Esophagus (tissue), 2 donors: Measurements from ENCODE around the gene PLXNA2. TPM values are rescaled to one million over a fixed set of nuclear protein-coding genes. Genes with fewer than 3 reads are reported as not detected.

Source experiments
- H3K27ac ChIP-seq, 2 donors: one replicate each; pipeline ENCODE4 v1.5.1; 2013; ENCODE audit warnings: low read depth in 2 of 2, mild to moderate bottlenecking in 2 of 2, inconsistent platforms in 1 of 2, low read length in 1 of 2, moderate library complexity in 1 of 2
- H3K27me3 ChIP-seq, 2 donors: one replicate each; pipeline ENCODE4 v1.6.1; 2013; ENCODE audit warnings: low read length in 2 of 2, control low read depth in 1 of 2, mild to moderate bottlenecking in 1 of 2; ENCODE audit not compliant: insufficient read depth in 2 of 2, control insufficient read depth in 1 of 2
- H3K36me3 ChIP-seq, 2 donors: one replicate each; pipeline ENCODE4 v1.6.1; 2013; ENCODE audit warnings: low read length in 1 of 2; ENCODE audit not compliant: control insufficient read depth in 2 of 2, insufficient read depth in 2 of 2
- H3K4me1 ChIP-seq, 2 donors: one replicate each; pipeline ENCODE4 v1.6.1; 2013; ENCODE audit warnings: low read length in 1 of 2; ENCODE audit not compliant: control insufficient read depth in 2 of 2, insufficient read depth in 2 of 2
- H3K4me3 ChIP-seq, 2 donors: one replicate each; pipeline ENCODE4 v1.5.1; 2013; ENCODE audit warnings: low read length in 2 of 2, mild to moderate bottlenecking in 2 of 2, low read depth in 1 of 2, moderate library complexity in 1 of 2
- H3K9me3 ChIP-seq, 2 donors: one replicate each; pipeline ENCODE4 v1.6.1; 2013; ENCODE audit warnings: mild to moderate bottlenecking in 2 of 2, low read depth in 1 of 2, low read length in 1 of 2, moderate library complexity in 1 of 2; ENCODE audit not compliant: control insufficient read depth in 2 of 2, insufficient read depth in 1 of 2
- WGBS, 2 donors: extraction: QIAGEN DNeasy Blood & Tissue Kit; methylation state at CpG; one replicate each; pipeline ENCODE4 v1.1.7; 2013; 5-methylcytosine and 5-hydroxymethylcytosine counted together
- polyA plus RNA-seq, 2 donors: library from polyadenylated mRNA; stranded (reverse); fragments of 200-250 nt; gene quantifications; one replicate each; pipeline ENCODE4 v1.2.3, GENCODE V29; 2013
- donor health status: healthy with polysubstance abuse.
- donor health status: Bipolar disorder and iron deficiency.

Gene PLXNA2
- polyA plus RNA-seq, 2 donors = 12.6 to 25.5 TPM

DNA sequence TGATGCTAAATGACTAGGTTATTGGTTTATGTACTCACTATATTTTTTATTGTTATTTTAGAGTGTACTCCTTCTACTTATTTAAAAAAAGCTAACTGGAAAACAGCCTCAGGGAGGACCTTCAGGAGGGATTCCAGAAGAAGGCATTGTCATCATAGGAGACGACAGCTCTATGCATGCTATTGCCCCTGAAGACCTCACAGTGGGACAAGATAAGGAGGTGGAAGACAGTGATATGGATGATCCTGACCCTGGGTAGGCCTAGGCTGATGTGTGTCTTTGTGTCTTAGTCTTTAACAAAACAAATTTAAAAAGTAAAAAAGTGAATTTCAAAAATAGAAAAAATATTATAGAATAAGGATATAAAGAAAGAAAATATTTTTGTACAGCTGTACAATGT, 177.6 kb downstream of the PLXNA2 start:
- H3K4me3 ChIP-seq = no peak overlapping the region
- H3K4me1 ChIP-seq = peaks cover 4 to 6% of the 10 kb centered on the region in 2 donors
- no peaks in the 10 kb centered on the region for H3K27me3 ChIP-seq
- no peak overlapping the region for H3K27ac ChIP-seq
- H3K36me3 ChIP-seq = peaks cover 3 to 19% of the 10 kb centered on the region in 2 donors
- no peaks in the 10 kb centered on the region for H3K9me3 ChIP-seq
- WGBS, 2 donors = 84 to 91% methylated on average over 1 of the region's 1 CpG

GRCh38 chr1:208065862-208066261, 178.3 kb downstream of the PLXNA2 start:
- H3K27ac ChIP-seq = no peak overlapping the region
- peaks cover 4 to 6% of the 10 kb centered on the region in 2 donors for H3K4me1 ChIP-seq
- H3K36me3 ChIP-seq = peaks cover 3 to 21% of the 10 kb centered on the region in 2 donors
- no peaks in the 10 kb centered on the region for H3K27me3 ChIP-seq
- H3K4me3 ChIP-seq = no peak overlapping the region
- H3K9me3 ChIP-seq = no peaks in the 10 kb centered on the region

GRCh38 chr1:208061632-208062031, 182.6 kb downstream of the PLXNA2 start:
- Histone ChIP-seq H3K4me3 (no peak overlapping the region), H3K9me3 (no peaks in the 10 kb centered on the region), H3K36me3 (peaks cover 8 to 39% of the 10 kb centered on the region in 2 donors), H3K27ac (no peak overlapping the region), H3K27me3 (no peaks in the 10 kb centered on the region), H3K4me1 (no peaks in the 10 kb centered on the region)
- 68 to 70% methylated on average over 3 of the region's 3 CpGs for WGBS, 2 donors

GRCh38 chr1:208061118-208061517, 183.1 kb downstream of the PLXNA2 start:
- no peaks in the 10 kb centered on the region for H3K4me1 ChIP-seq
- 85 to 86% methylated on average over 4 of the region's 4 CpGs for WGBS, 2 donors
- no peaks in the 10 kb centered on the region for H3K27me3 ChIP-seq
- H3K36me3 ChIP-seq = peaks cover 8 to 36% of the 10 kb centered on the region in 2 donors
- H3K4me3 ChIP-seq = no peak overlapping the region
- no peaks in the 10 kb centered on the region for H3K9me3 ChIP-seq
- H3K27ac ChIP-seq = no peak overlapping the region

- 91 to 92% methylated on average over 17 of the region's 17 CpGs for WGBS, 2 donors
- Histone ChIP-seq H3K36me3 (peaks cover 8 to 37% of the 10 kb centered on the region in 2 donors), H3K9me3 (no peaks in the 10 kb centered on the region), H3K4me1 (no peaks in the 10 kb centered on the region), H3K27me3 (no peaks in the 10 kb centered on the region), H3K27ac (no peak overlapping the region), H3K4me3 (no peak overlapping the region)
Measured at GRCh38 chr1:208060215-208060869, 183.8 kb downstream of the PLXNA2 start.

GRCh38 chr1:208059409-208060001, 184.7 kb downstream of the PLXNA2 start:
- no peak overlapping the region for H3K4me3 ChIP-seq
- H3K27ac ChIP-seq = no peak overlapping the region
- 59 to 81% methylated on average over 6 of the region's 6 CpGs for WGBS, 2 donors
- H3K9me3 ChIP-seq = no peaks in the 10 kb centered on the region
- H3K27me3 ChIP-seq = no peaks in the 10 kb centered on the region
- H3K4me1 ChIP-seq = peaks cover 0 to 1% of the 10 kb centered on the region in 2 donors
- H3K36me3 ChIP-seq = peaks cover 8 to 39% of the 10 kb centered on the region in 2 donors

DNA sequence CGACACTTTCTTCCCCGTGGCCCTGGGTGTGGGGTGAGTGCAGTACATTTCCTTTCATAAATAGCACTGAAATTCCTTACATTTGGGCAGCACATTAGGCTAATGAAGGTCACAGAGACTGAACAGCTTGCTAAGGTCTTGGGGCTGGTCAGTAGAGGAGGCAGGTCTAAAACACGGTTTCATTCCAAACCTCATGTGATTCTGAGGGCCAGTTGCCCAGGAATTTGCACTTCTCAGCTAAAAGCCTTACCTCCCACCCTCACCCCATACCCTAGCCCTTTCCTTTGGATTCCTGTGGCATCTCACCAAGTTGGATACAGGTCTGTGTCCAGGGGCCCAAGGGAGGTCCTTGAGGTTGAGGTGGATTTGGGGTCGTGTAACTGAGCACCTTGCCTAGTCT, 185.4 kb downstream of the PLXNA2 start:
- Histone ChIP-seq H3K27ac (no peak overlapping the region), H3K4me3 (no peak overlapping the region), H3K27me3 (no peaks in the 10 kb centered on the region), H3K4me1 (peaks cover 0 to 4% of the 10 kb centered on the region in 2 donors), H3K36me3 (peaks cover 11 to 41% of the 10 kb centered on the region in 2 donors), H3K9me3 (no peaks in the 10 kb centered on the region)
- 72 to 83% methylated on average over 4 of the region's 4 CpGs for WGBS, 2 donors

DNA sequence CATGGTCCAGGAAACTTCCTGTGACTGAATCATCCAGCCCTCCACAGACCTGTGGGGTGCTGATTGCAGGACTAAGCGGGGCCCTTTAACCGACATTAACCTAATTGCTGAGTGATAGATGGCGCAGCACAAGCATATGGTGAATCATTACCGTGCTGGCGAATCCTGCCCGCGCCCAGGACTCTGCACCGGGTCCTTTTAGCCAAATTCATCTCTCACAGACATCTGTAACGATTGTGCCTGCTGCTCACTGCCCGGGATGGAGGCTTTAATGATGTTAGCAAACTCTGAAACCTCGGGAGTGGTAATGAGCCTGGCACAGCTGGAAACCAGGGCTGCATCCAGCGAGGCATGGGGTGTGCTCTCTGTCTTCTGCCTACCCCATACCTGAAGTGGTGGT, 185.9 kb downstream of the PLXNA2 start:
- Histone ChIP-seq H3K4me3 (no peak overlapping the region), H3K27me3 (no peaks in the 10 kb centered on the region), H3K4me1 (peaks cover 0 to 4% of the 10 kb centered on the region in 2 donors), H3K36me3 (peaks cover 14 to 41% of the 10 kb centered on the region in 2 donors), H3K9me3 (no peaks in the 10 kb centered on the region), H3K27ac (no peak overlapping the region)
- 79 to 91% methylated on average over 12 of the region's 12 CpGs for WGBS, 2 donors

- WGBS, 2 donors = 51 to 64% methylated on average over 2 of the region's 2 CpGs
- peaks cover 0 to 4% of the 10 kb centered on the region in 2 donors for H3K4me1 ChIP-seq
- H3K27ac ChIP-seq = no peak overlapping the region
- H3K9me3 ChIP-seq = no peaks in the 10 kb centered on the region
- H3K4me3 ChIP-seq = no peak overlapping the region
- H3K27me3 ChIP-seq = no peaks in the 10 kb centered on the region
- peaks cover 19 to 41% of the 10 kb centered on the region in 2 donors for H3K36me3 ChIP-seq
Measured at GRCh38 chr1:208057056-208057455, 187.1 kb downstream of the PLXNA2 start.

DNA sequence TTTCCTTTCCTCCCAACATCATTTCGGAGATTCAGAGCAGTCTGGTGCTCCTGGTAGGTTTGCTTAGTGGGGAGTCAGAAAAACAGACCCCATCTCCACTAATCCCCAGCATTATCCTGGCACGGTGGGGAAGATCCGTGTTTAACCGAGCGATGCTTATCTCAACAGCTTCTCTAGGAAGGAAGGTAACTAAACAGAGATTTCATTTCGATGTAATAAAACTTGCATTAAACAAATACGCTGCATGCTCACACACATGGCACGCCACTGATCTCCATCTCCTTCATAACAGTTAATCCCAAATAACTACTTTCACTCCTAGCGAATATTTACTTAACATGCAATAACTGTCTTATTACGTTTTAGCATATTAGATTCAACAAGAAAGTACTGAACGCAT, 188.6 kb downstream of the PLXNA2 start:
- peaks cover 21 to 40% of the 10 kb centered on the region in 2 donors for H3K36me3 ChIP-seq
- H3K4me3 ChIP-seq = no peak overlapping the region
- H3K9me3 ChIP-seq = no peaks in the 10 kb centered on the region
- H3K27ac ChIP-seq = no peak overlapping the region
- peaks cover 0 to 7% of the 10 kb centered on the region in 2 donors for H3K4me1 ChIP-seq
- 89 to 92% methylated on average over 11 of the region's 11 CpGs for WGBS, 2 donors
- no peaks in the 10 kb centered on the region for H3K27me3 ChIP-seq
